K562 (cell line): ENCODE measurements around the gene HMX2. TPM values are rescaled to one million over a fixed set of nuclear protein-coding genes. Genes with fewer than 3 reads are reported as not detected.

ENCODE experiments used
- BCL6 ChIP-seq: fragments of 250-450 bp; sonication (Bioruptor Pico); IDR thresholded peaks from 2 replicates; pipeline ENCODE4 v1.4.0; 2020
- ERF ChIP-seq: fragments of 450-650 bp; formaldehyde crosslinking; IDR thresholded peaks from 2 replicates; pipeline ENCODE4 v1.4.0; 2020; ENCODE audit warnings: mild to moderate bottlenecking, mixed read lengths
- ETS2 ChIP-seq: IDR thresholded peaks from 2 replicates; pipeline ENCODE4 v1.6.1; 2016; ENCODE audit warnings: borderline replicate concordance, missing genetic modification characterization, mild to moderate bottlenecking, moderate library complexity, missing compliant biosample characterization; ENCODE audit not compliant: poor library complexity, severe bottlenecking
- GABPB2 ChIP-seq: fragments of 250-450 bp; sonication (Bioruptor Pico); conservative IDR thresholded peaks from 2 replicates; pipeline ENCODE4 v1.5.1; 2021; ENCODE audit warnings: mild to moderate bottlenecking
- MXI1 ChIP-seq: IDR thresholded peaks from 2 replicates; pipeline ENCODE4 v1.6.1; 2011; ENCODE audit warnings: low read depth, mild to moderate bottlenecking, improper control_type of control experiment, low read length
- PHTF2 ChIP-seq: fragments of 250-450 bp; sonication (Bioruptor Pico); IDR thresholded peaks from 2 replicates; pipeline ENCODE4 v1.5.0; 2021; ENCODE audit warnings: mild to moderate bottlenecking
- SMARCE1 ChIP-seq: fragments of 450-650 bp; IDR thresholded peaks from 2 replicates; pipeline ENCODE4 v1.7.1; 2016; ENCODE audit warnings: mild to moderate bottlenecking
- ZNF263 ChIP-seq: sonication (generic); formaldehyde crosslinking; IDR thresholded peaks from 2 replicates; pipeline ENCODE4 v1.8.0; 2022; ENCODE audit warnings: mild to moderate bottlenecking, missing genetic modification reagents, borderline replicate concordance
- polyA plus RNA-seq, 8 experiments: library from polyadenylated mRNA; depleted of rRNA in 4 of 8; stranded (reverse) in 5 of 8; unstranded in 3 of 8; fragments of >200 nt; fragmentation: Nextera tagmentation in 2 of 8; fragmentation: Illumina TruSeq in 1 of 8; extraction: Ambion mirVana in 2 of 8; extraction: Trizol in 1 of 8; gene quantifications; 2 replicates each; pipeline versions ENCODE4 v1.2.1 to v1.2.3, GENCODE V29; 2011 to 2014; ENCODE audit warnings: inconsistent platforms in 1 of 8, missing spikeins in 1 of 8
- total RNA-seq, 7 experiments: library from RNA; depleted of rRNA in 6 of 7; stranded (reverse); fragments of >200 nt in 6 of 7; fragmentation: Illumina TruSeq in 2 of 7; extraction: Trizol in 2 of 7; gene quantifications; 2 replicates each; pipeline versions ENCODE4 v1.2.1 to v1.2.3, GENCODE V29; 2011 to 2021; ENCODE audit warnings: low replicate concordance in 1 of 7
- TF ChIP-seq, protein P1 (sequence below): sonication (generic); formaldehyde crosslinking; IDR thresholded peaks from 2 replicates; pipeline ENCODE4 v1.8.0; 2022; ENCODE audit warnings: missing genetic modification reagents, mild to moderate bottlenecking, borderline replicate concordance
- TF ChIP-seq, protein P2 (sequence below): fragments of 450-650 bp; IDR thresholded peaks from 2 replicates; pipeline ENCODE4 v1.6.1; 2016; ENCODE audit warnings: mild to moderate bottlenecking, moderate library complexity
- TF ChIP-seq, protein P3 (sequence below): sonication (generic); formaldehyde crosslinking; IDR thresholded peaks from 2 replicates; pipeline ENCODE4 v1.8.0; 2022; ENCODE audit warnings: mild to moderate bottlenecking, missing genetic modification reagents, borderline replicate concordance

HMX2 gene
- total and polyA plus RNA-seq, 9 of the 15 experiments (the other 6 are each of a cell fraction or from before 2014, with no cell fraction given), result 0.07 to 0.58 (median 0.09) TPM; not detected in 2

DNA sequence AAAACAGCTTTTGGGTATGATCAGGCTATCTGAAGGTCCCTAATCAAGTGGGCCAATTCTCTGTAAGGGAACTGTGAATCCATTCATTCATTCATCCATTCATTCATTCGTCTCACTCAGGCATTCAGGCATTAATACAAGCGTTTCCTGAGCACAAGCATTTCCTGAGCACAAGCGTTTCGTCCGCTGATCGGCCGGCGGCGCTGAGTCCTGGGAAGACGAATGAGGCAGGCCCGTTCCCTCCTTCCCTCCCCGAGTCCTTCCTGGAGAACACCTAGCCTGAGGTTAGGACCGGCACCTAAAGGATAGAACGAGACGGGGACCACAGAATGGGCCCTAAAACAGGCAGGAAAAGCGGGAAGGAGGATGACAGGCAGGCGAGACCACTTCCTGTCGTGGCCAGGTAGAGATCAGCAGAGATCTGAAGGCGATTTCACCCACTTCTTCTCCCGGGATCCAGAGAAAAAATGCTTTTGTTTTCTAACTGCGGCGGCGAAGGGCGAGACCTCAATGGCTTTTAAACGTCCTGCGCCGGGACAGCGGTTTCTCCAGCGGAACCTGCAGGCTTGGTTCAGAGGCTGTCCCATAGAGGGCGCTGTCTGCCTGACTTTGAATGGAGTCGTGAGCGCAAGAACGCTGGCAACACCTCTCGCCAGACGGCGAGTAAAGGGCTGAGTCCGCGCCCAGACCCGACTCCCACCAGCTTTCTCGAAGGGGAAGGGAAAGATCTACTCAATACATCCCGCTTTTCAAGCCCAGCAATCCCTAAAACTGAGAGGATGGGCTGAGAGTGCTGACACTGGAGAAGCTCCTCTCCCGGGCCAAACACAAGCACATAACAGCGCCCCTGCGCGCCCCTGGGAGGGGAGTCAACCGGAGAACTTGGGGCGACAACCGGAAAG lies 15.1 kb upstream of the HMX2 start (continued):
- TF ChIP-seq, protein P1, sequence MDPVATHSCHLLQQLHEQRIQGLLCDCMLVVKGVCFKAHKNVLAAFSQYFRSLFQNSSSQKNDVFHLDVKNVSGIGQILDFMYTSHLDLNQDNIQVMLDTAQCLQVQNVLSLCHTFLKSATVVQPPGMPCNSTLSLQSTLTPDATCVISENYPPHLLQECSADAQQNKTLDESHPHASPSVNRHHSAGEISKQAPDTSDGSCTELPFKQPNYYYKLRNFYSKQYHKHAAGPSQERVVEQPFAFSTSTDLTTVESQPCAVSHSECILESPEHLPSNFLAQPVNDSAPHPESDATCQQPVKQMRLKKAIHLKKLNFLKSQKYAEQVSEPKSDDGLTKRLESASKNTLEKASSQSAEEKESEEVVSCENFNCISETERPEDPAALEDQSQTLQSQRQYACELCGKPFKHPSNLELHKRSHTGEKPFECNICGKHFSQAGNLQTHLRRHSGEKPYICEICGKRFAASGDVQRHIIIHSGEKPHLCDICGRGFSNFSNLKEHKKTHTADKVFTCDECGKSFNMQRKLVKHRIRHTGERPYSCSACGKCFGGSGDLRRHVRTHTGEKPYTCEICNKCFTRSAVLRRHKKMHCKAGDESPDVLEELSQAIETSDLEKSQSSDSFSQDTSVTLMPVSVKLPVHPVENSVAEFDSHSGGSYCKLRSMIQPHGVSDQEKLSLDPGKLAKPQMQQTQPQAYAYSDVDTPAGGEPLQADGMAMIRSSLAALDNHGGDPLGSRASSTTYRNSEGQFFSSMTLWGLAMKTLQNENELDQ (CRISPR knock-in tag), result no peak
- TF ChIP-seq BCL6 (CRISPR knock-in tag), result no peak
- no peak for TF ChIP-seq PHTF2
- TF ChIP-seq GABPB2, result no peak
- TF ChIP-seq, protein P2, sequence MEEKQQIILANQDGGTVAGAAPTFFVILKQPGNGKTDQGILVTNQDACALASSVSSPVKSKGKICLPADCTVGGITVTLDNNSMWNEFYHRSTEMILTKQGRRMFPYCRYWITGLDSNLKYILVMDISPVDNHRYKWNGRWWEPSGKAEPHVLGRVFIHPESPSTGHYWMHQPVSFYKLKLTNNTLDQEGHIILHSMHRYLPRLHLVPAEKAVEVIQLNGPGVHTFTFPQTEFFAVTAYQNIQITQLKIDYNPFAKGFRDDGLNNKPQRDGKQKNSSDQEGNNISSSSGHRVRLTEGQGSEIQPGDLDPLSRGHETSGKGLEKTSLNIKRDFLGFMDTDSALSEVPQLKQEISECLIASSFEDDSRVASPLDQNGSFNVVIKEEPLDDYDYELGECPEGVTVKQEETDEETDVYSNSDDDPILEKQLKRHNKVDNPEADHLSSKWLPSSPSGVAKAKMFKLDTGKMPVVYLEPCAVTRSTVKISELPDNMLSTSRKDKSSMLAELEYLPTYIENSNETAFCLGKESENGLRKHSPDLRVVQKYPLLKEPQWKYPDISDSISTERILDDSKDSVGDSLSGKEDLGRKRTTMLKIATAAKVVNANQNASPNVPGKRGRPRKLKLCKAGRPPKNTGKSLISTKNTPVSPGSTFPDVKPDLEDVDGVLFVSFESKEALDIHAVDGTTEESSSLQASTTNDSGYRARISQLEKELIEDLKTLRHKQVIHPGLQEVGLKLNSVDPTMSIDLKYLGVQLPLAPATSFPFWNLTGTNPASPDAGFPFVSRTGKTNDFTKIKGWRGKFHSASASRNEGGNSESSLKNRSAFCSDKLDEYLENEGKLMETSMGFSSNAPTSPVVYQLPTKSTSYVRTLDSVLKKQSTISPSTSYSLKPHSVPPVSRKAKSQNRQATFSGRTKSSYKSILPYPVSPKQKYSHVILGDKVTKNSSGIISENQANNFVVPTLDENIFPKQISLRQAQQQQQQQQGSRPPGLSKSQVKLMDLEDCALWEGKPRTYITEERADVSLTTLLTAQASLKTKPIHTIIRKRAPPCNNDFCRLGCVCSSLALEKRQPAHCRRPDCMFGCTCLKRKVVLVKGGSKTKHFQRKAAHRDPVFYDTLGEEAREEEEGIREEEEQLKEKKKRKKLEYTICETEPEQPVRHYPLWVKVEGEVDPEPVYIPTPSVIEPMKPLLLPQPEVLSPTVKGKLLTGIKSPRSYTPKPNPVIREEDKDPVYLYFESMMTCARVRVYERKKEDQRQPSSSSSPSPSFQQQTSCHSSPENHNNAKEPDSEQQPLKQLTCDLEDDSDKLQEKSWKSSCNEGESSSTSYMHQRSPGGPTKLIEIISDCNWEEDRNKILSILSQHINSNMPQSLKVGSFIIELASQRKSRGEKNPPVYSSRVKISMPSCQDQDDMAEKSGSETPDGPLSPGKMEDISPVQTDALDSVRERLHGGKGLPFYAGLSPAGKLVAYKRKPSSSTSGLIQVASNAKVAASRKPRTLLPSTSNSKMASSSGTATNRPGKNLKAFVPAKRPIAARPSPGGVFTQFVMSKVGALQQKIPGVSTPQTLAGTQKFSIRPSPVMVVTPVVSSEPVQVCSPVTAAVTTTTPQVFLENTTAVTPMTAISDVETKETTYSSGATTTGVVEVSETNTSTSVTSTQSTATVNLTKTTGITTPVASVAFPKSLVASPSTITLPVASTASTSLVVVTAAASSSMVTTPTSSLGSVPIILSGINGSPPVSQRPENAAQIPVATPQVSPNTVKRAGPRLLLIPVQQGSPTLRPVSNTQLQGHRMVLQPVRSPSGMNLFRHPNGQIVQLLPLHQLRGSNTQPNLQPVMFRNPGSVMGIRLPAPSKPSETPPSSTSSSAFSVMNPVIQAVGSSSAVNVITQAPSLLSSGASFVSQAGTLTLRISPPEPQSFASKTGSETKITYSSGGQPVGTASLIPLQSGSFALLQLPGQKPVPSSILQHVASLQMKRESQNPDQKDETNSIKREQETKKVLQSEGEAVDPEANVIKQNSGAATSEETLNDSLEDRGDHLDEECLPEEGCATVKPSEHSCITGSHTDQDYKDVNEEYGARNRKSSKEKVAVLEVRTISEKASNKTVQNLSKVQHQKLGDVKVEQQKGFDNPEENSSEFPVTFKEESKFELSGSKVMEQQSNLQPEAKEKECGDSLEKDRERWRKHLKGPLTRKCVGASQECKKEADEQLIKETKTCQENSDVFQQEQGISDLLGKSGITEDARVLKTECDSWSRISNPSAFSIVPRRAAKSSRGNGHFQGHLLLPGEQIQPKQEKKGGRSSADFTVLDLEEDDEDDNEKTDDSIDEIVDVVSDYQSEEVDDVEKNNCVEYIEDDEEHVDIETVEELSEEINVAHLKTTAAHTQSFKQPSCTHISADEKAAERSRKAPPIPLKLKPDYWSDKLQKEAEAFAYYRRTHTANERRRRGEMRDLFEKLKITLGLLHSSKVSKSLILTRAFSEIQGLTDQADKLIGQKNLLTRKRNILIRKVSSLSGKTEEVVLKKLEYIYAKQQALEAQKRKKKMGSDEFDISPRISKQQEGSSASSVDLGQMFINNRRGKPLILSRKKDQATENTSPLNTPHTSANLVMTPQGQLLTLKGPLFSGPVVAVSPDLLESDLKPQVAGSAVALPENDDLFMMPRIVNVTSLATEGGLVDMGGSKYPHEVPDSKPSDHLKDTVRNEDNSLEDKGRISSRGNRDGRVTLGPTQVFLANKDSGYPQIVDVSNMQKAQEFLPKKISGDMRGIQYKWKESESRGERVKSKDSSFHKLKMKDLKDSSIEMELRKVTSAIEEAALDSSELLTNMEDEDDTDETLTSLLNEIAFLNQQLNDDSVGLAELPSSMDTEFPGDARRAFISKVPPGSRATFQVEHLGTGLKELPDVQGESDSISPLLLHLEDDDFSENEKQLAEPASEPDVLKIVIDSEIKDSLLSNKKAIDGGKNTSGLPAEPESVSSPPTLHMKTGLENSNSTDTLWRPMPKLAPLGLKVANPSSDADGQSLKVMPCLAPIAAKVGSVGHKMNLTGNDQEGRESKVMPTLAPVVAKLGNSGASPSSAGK, result no peak
- TF ChIP-seq SMARCE1, result no peak
- TF ChIP-seq ETS2 (tag), result no peak
- TF ChIP-seq ZNF263 (CRISPR knock-in tag), result no peak
- no peak for TF ChIP-seq ERF
- TF ChIP-seq, protein P3, sequence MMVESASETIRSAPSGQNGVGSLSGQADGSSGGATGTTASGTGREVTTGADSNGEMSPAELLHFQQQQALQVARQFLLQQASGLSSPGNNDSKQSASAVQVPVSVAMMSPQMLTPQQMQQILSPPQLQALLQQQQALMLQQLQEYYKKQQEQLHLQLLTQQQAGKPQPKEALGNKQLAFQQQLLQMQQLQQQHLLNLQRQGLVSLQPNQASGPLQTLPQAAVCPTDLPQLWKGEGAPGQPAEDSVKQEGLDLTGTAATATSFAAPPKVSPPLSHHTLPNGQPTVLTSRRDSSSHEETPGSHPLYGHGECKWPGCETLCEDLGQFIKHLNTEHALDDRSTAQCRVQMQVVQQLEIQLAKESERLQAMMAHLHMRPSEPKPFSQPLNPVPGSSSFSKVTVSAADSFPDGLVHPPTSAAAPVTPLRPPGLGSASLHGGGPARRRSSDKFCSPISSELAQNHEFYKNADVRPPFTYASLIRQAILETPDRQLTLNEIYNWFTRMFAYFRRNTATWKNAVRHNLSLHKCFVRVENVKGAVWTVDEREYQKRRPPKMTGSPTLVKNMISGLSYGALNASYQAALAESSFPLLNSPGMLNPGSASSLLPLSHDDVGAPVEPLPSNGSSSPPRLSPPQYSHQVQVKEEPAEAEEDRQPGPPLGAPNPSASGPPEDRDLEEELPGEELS (CRISPR knock-in tag), result no peak
- no peak for TF ChIP-seq MXI1
